ENCODE data around the gene MC3R.

DNA sequence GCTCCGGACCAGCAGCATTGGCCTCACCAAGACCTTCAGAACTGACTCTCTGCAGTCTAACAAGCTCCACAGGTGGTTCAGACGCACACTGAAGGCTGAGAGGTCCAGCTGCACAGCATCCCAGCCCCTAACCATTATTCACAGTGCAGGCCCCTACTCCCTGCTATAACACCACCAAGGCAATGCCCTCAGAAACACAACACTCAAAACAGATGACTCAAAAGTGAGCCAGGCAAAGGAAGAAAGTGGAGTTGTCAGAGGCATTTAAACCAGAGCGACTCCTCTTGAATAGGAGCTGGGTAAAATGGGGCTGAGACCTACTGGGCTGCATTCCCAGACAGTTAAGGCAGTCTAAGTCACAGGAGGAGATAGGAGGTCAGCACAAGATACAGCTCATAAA, 20.5 kb upstream of the MC3R start:
- TF ChIP-seq, protein P1, sequence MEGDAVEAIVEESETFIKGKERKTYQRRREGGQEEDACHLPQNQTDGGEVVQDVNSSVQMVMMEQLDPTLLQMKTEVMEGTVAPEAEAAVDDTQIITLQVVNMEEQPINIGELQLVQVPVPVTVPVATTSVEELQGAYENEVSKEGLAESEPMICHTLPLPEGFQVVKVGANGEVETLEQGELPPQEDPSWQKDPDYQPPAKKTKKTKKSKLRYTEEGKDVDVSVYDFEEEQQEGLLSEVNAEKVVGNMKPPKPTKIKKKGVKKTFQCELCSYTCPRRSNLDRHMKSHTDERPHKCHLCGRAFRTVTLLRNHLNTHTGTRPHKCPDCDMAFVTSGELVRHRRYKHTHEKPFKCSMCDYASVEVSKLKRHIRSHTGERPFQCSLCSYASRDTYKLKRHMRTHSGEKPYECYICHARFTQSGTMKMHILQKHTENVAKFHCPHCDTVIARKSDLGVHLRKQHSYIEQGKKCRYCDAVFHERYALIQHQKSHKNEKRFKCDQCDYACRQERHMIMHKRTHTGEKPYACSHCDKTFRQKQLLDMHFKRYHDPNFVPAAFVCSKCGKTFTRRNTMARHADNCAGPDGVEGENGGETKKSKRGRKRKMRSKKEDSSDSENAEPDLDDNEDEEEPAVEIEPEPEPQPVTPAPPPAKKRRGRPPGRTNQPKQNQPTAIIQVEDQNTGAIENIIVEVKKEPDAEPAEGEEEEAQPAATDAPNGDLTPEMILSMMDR (IDR thresholded peaks at IDR 0.05; ENCODE audit: low read depth, low read length), result no peak
- no peak for TF ChIP-seq EZH2phosphoT487 (IDR thresholded peaks at IDR 0.05; ENCODE audit: low read depth)
